Right renal cortex interstitium (tissue), 3 donors: ENCODE data around the gene FBXL15. TPM values are rescaled to one million over a fixed set of nuclear protein-coding genes. Genes with fewer than 3 reads are reported as not detected.

ENCODE experiments used
- DNase-seq, 3 donors: peaks; one replicate each; pipeline ENCODE4 v3.0.0-alpha.2; 2013; ENCODE audit warnings: low read depth in 3 of 3, low spot score in 2 of 3
- polyA plus RNA-seq, 3 donors: library from polyadenylated mRNA; unstranded; fragments of 120-200 nt; gene quantifications; one replicate each; pipeline ENCODE4 v1.2.1, GENCODE V29; 2013; ENCODE audit not compliant: insufficient read length in 3 of 3

Gene FBXL15
- polyA plus RNA-seq = 1 to 10 TPM; 5.9 to 8.0 (median 5.9) TPM

- peak; percentile 97 for DNase-seq
These were observed at the start of gene FBXL15 for GRCh38 chr10:102420714-102421506. FBXL15 (plus strand) TSS chr10:102420836; CDS start chr10:102421130, 294 bp downstream.

GRCh38 chr10:102371295-102371694 lies 49.3 kb upstream of the FBXL15 start:
- no peak for DNase-seq

- no peak for DNase-seq
These were observed 45.4 kb upstream of the FBXL15 start for GRCh38 chr10:102375250-102375649.

GRCh38 chr10:102375867-102376266 lies 44.8 kb upstream of the FBXL15 start:
- no peak for DNase-seq

GRCh38 chr10:102376901-102377300 lies 43.7 kb upstream of the FBXL15 start:
- DNase-seq = no peak

- DNase-seq = no peak
These were observed 41.3 kb upstream of the FBXL15 start for GRCh38 chr10:102379383-102379782.

- DNase-seq = no peak
These were observed 38.7 kb upstream of the FBXL15 start for GRCh38 chr10:102381983-102382382.

GRCh38 chr10:102382871-102383270 lies 37.8 kb upstream of the FBXL15 start:
- DNase-seq = no peak

- no peak for DNase-seq
These were observed 36.6 kb upstream of the FBXL15 start for GRCh38 chr10:102384053-102384452.

GRCh38 chr10:102384606-102385429 lies 35.8 kb upstream of the FBXL15 start:
- no peak for DNase-seq

GRCh38 chr10:102389894-102390293 lies 30.7 kb upstream of the FBXL15 start:
- no peak for DNase-seq

- no peak for DNase-seq
These were observed 28.3 kb upstream of the FBXL15 start for GRCh38 chr10:102392306-102392705.

GRCh38 chr10:102393411-102394078 lies 27.1 kb upstream of the FBXL15 start:
- DNase-seq = no peak

GRCh38 chr10:102394079-102394800 lies 26.4 kb upstream of the FBXL15 start:
- DNase-seq = peak; percentile 76 to 82 (median 81)

- no peak for DNase-seq
These were observed 25.7 kb upstream of the FBXL15 start for GRCh38 chr10:102394801-102395399.

GRCh38 chr10:102395400-102396316 lies 25.0 kb upstream of the FBXL15 start, which contains the start of gene NFKB2:
NFKB2 (plus strand) TSS chr10:102395705; CDS start chr10:102395960, 255 bp downstream.
- DNase-seq = peak in 1 of 3 donors; percentile 81

- DNase-seq = no peak
These were observed 24.4 kb upstream of the FBXL15 start for GRCh38 chr10:102396317-102396650.

- no peak for DNase-seq
These were observed 23.9 kb upstream of the FBXL15 start for GRCh38 chr10:102396730-102397151.
